Stimulated activated CD4-positive, alpha-beta T cell treated with anti-CD3 and anti-CD28 coated beads, Interleukin-15, amount 100 ng/mL, for 1 hour (primary cell): Measurements from ENCODE around the gene C10orf67.
"Not testable (repeated sequence)": the region's sequence is repeated elsewhere in the genome, so short reads cannot be mapped to it uniquely, and the experiment has no call there.

Experiments used
- DNase-seq, 2 donors: peaks; one replicate each; pipeline ENCODE4 v3.0.0-alpha.2; 2020; ENCODE audit warnings: low read depth in 1 of 2, low spot score in 1 of 2

The C10orf67 gene

GRCh38 chr10:23280419-23281043, 64.1 kb downstream of the C10orf67 start:
- no peak for DNase-seq

GRCh38 chr10:23275355-23275754, 69.2 kb downstream of the C10orf67 start:
- DNase-seq: no peak

GRCh38 chr10:23274179-23274578, 70.4 kb downstream of the C10orf67 start:
- DNase-seq: not testable (repeated sequence)

- no peak for DNase-seq
These were observed 74.1 kb downstream of the C10orf67 start for GRCh38 chr10:23270531-23270930.

GRCh38 chr10:23263441-23264164, 81.0 kb downstream of the C10orf67 start:
- DNase-seq: no peak

GRCh38 chr10:23262928-23263327, 81.7 kb downstream of the C10orf67 start:
- no peak for DNase-seq

- DNase-seq: no peak
These were observed 86.1 kb downstream of the C10orf67 start for GRCh38 chr10:23258516-23258915.

DNA sequence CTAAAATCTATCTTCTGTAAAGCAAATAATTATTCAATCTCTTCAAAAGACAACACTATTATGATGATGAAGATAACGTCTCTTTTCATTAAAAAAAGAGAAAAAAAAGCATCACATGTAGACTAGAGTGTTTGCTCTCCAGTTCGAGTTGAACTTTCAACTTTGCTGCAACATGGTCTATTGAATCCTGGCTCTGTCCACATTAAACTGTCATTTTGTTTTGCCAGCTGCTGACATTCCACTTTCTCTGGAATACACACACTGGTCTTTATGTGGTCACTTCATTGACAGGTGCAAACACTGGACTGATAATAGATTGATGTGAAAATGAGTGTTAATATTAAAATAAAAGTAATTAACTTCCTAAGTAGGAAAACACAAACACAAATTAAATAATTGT, 90.8 kb downstream of the C10orf67 start:
- DNase-seq: no peak

DNA sequence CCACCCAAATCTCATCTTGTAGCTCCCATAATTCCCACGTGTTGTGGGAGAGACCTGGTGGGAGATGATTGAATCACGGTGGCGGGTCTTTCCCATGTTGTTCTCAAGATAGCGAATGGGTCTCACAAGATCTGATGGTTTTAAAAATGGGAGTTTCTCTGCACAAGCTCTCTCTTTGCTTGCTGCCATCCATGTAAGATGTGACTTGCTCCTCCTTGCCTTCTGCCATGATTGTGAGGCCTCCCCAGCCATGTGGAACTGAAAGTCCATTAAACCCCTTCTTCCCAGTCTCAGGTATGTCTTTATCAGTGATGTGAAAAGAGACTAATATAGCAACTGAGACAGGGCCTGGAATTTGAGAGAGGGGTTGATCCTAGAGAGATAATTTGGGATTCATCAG, 91.7 kb downstream of the C10orf67 start:
- DNase-seq: not testable (repeated sequence)

- DNase-seq: not testable (repeated sequence)
These were observed 102.8 kb downstream of the C10orf67 start for GRCh38 chr10:23241779-23242178.

GRCh38 chr10:23238015-23238414, 106.6 kb downstream of the C10orf67 start:
- no peak for DNase-seq

DNA sequence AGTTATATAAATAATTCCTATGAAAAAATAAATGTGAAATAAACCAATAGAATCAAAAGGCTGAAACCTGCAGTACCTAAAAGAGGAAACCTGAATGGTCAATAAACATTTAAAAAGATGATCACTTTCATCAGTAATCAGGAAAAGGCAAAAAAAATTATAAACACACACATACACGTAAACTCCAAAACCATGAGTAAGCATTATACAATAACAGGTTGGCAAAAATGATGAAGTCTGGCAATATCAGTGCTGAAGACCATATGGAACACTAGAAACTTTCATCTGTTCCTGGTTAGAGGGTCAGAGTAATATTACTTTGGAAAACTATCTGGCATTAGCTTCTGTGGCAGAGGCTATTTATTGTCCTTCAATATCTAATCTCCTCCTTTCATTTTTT, 114.0 kb downstream of the C10orf67 start:
- no peak for DNase-seq

- no peak for DNase-seq
These were observed 127.1 kb downstream of the C10orf67 start for GRCh38 chr10:23217471-23217870.

- DNase-seq: no peak
These were observed 138.5 kb downstream of the C10orf67 start for GRCh38 chr10:23205972-23206642.

GRCh38 chr10:23204773-23205172, 139.8 kb downstream of the C10orf67 start:
- DNase-seq: no peak

DNA sequence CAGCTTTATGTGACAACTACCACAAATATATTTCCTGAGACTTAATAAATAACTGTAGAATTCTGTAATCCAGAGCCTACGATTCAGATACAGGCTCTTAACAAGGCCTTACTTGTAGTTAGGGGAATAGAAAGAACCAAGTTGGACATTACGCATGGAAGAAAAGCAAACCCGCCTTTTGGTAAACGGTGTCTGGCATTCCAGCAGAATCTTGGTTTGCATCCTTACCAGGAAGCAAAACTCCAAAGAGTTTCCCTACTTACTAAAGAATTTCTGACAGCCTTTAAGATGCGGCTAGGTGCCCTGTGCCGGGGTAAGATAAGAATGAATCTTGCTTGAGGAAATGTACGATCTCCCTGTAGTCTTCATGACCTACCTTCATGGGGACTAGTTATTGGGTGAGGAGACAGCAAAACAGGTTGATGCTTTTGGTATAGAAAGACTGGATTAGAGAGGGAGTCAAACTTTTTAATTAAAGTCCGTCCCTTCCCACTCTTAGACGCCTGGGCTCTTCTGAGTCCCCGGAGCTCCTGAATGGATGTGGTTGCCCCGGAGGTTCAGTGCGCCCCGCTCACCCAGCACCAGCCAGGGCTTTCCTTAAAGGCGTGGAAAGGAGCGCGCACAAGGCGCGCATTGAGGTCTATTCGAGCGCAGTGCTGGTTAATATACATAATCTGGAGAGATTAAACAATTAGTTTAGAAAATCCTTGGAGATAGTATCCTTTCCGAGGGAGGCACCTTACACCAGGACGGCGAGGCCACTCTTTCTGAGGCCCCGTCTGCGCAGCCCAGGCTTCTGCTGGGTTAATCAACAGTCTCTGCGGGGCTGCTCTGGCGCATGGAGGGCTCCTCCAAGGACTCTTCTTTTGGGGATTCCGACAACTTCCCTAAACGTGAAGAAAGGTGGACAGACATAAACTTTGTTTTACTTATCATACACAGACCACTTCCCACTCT, 140.9 kb downstream of the C10orf67 start:
- DNase-seq: no peak

DNA sequence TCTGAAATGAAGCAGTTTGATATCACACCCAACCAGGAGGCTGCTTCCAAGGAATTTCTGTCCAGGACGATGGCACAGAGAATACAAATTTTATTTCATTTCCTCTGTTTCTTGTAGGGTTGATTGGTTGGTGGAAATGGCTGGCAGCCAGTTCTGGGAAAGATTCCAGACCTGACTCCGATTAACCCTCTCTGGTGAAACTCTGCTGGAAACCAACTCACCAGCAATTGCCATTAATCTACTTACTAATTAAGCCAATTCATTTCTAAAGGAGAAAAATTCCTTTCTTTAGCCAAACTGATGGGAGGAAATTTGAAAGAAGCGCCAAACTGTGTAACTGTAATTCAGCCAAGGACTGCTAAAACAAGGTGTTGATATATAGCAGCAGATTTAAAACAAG, 141.8 kb downstream of the C10orf67 start:
- no peak for DNase-seq

GRCh38 chr10:23201837-23202236, 142.8 kb downstream of the C10orf67 start:
- no peak for DNase-seq

DNA sequence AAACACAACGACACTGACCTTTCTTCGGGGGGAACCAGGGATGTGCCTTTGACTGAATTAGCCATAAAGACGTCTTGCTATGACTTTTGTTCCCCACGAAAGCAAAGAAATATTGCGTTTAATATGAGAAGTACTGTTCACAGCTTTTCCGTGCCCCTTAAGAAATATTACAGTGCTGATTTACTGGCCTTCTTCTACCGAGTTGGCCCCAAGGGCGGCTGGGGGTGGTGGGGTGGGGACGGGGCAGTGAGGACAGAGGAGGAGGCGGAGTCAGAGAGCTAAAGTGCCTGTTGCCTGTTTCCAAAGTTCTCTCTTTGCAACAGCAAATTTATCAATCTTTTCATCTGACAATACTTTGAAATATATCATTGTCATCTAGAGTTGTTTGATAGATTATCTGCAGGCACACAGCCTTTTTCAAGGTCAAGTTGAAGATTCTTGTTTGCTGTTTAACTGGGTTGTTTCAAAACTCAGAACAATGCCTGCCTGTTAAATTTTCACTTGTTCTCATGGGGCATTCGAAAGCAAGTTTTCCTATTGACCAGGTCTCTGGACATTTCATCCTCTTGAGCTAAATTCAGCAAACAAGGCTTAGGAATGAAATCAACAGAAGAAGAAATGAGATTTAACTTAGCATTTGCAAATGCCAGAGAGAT, 143.5 kb downstream of the C10orf67 start:
- no peak for DNase-seq

DNA sequence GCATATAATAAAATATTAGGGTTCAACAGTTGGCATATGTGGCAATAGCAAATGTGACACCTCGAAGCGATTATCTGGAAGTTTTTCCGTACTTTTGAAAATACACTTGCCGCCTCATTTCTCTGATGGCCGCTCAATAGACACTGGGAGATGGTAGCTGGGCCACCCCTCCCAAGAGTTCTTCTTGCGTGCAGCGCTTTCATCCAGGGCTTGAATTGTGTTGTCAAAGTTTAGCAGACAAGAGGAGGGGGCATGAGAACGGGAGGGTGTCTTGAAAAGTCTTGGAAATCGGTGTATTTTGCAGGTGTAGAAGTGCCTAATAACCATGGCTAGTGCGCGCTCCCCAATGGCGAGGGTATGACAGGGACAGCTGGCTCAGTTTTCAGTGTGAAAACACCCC, 144.0 kb downstream of the C10orf67 start:
- DNase-seq: no peak
